Measurements from ENCODE around the gene APOBR.
"Not testable (repeated sequence)": the region's sequence is repeated elsewhere in the genome, so short reads cannot be mapped to it uniquely, and the experiment has no call there.

APOBR gene

DNA sequence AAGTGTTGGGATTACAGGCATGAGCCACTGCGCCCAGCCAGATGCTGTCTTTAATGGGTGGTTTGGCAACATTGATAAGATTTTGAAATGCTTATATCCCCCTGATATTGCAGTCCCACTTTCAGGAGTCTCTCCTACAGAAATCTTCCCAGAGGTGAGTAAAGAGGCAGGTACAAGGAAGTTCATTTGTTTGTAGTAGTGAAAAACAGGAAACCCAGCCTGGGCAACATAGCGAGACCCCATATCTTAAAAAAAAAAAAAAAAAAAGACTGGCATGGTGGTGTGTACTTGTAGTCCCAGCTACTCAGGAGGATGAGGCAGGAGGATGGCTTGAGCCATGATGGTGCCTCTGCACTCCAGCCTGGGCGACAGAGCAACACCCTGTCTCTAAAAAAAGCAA lies 50.6 kb downstream of the APOBR start:
- Histone ChIP-seq H3K9me3 (ENCODE audit: insufficient read depth, low read depth, low read length) (no peaks in the 10 kb centered on the region), H3K4me1 (ENCODE audit: insufficient read depth, low read length, poor library complexity, severe bottlenecking) (no peaks in the 10 kb centered on the region), H3K79me2 (ENCODE audit: insufficient read depth, low read length) (no peaks in the 10 kb centered on the region), H3K4me2 (ENCODE audit: low read depth, low read length, poor library complexity, severe bottlenecking) (no peak overlapping the region), H3K27me3 (ENCODE audit: insufficient read depth, low read length, poor library complexity, severe bottlenecking) (no peaks in the 10 kb centered on the region), H3K9ac (ENCODE audit: low read depth, low read length, poor library complexity, severe bottlenecking) (no peak overlapping the region), H3K4me3 (ENCODE audit: low read length, poor library complexity, severe bottlenecking) (no peak overlapping the region), H3F3A (ENCODE audit: low read depth) (no peaks in the 10 kb centered on the region), H3K36me3 (ENCODE audit: insufficient read depth, low read length) (no peaks in the 10 kb centered on the region), H4K20me1 (ENCODE audit: insufficient read depth, low read length, poor library complexity, severe bottlenecking) (no peaks in the 10 kb centered on the region), H2AFZ (ENCODE audit: low read length) (no peak overlapping the region), H3K9me2 (replicated peaks; ENCODE audit: low read depth, low read length) (no peaks in the 10 kb centered on the region)
- TF ChIP-seq CTCF (conservative IDR thresholded peaks at IDR 0.05; ENCODE audit: low read length) (no peak), EZH2phosphoT487 (IDR thresholded peaks at IDR 0.05; ENCODE audit: borderline replicate concordance) (no peak)

- H4K20me1 ChIP-seq (ENCODE audit: insufficient read depth, low read length, poor library complexity, severe bottlenecking); H3K4me3 ChIP-seq (ENCODE audit: low read length, poor library complexity, severe bottlenecking); H3K4me1 ChIP-seq (ENCODE audit: insufficient read depth, low read length, poor library complexity, severe bottlenecking); H3K27me3 ChIP-seq (ENCODE audit: insufficient read depth, low read length, poor library complexity, severe bottlenecking); H3K9ac ChIP-seq (ENCODE audit: low read depth, low read length, poor library complexity, severe bottlenecking); H3K79me2 ChIP-seq (ENCODE audit: insufficient read depth, low read length); H2AFZ ChIP-seq (ENCODE audit: low read length); H3K36me3 ChIP-seq (ENCODE audit: insufficient read depth, low read length); H3K4me2 ChIP-seq (ENCODE audit: low read depth, low read length, poor library complexity, severe bottlenecking); H3K9me2 ChIP-seq (replicated peaks; ENCODE audit: low read depth, low read length); H3K9me3 ChIP-seq (ENCODE audit: insufficient read depth, low read depth, low read length); H3F3A ChIP-seq (ENCODE audit: low read depth): not testable (repeated sequence)
These were observed 51.5 kb downstream of the APOBR start for GRCh38 chr16:28545964-28546363.

DNA sequence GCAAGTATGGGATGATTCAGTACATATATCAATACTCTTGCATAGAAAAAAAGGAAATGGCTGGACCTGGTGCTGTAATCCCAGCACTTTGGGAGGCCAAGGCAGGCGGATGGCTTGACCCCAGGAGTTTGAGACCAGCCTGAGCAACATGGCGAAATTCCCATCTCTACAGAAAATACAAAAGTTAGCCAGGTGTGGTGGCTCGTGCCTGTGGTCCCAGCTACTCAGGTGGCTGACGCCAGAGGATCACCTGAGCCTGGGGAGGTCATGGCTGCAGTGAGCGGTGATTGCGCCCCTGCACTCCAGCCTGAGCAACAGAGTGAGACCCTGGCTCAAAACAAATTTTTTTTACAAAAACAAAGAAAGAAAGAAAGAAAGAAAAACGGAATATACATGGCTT lies 52.2 kb downstream of the APOBR start:
- Histone ChIP-seq H3K4me3 (ENCODE audit: low read length, poor library complexity, severe bottlenecking) (no peak overlapping the region), H2AFZ (ENCODE audit: low read length) (no peak overlapping the region), H3K4me2 (ENCODE audit: low read depth, low read length, poor library complexity, severe bottlenecking) (no peak overlapping the region), H3K79me2 (ENCODE audit: insufficient read depth, low read length) (no peaks in the 10 kb centered on the region), H3K9ac (ENCODE audit: low read depth, low read length, poor library complexity, severe bottlenecking) (no peak overlapping the region), H3K9me3 (ENCODE audit: insufficient read depth, low read depth, low read length) (no peaks in the 10 kb centered on the region), H4K20me1 (ENCODE audit: insufficient read depth, low read length, poor library complexity, severe bottlenecking) (no peaks in the 10 kb centered on the region), H3K36me3 (ENCODE audit: insufficient read depth, low read length) (no peaks in the 10 kb centered on the region), H3F3A (ENCODE audit: low read depth) (no peaks in the 10 kb centered on the region), H3K4me1 (ENCODE audit: insufficient read depth, low read length, poor library complexity, severe bottlenecking) (no peaks in the 10 kb centered on the region), H3K27me3 (ENCODE audit: insufficient read depth, low read length, poor library complexity, severe bottlenecking) (no peaks in the 10 kb centered on the region), H3K9me2 (replicated peaks; ENCODE audit: low read depth, low read length) (no peaks in the 10 kb centered on the region)
- TF ChIP-seq EZH2phosphoT487 (IDR thresholded peaks at IDR 0.05; ENCODE audit: borderline replicate concordance) = no peak
- no peak for TF ChIP-seq CTCF (conservative IDR thresholded peaks at IDR 0.05; ENCODE audit: low read length)

GRCh38 chr16:28548306-28548802 lies 53.9 kb downstream of the APOBR start:
- H2AFZ ChIP-seq (ENCODE audit: low read length) = no peak overlapping the region

More at GRCh38 chr16:28548306-28548802, 53.9 kb downstream of the APOBR start:
- H3K4me3 ChIP-seq (ENCODE audit: low read length, poor library complexity, severe bottlenecking) = no peak overlapping the region
- no peaks in the 10 kb centered on the region for H3K9me3 ChIP-seq (ENCODE audit: insufficient read depth, low read depth, low read length)
- H4K20me1 ChIP-seq (ENCODE audit: insufficient read depth, low read length, poor library complexity, severe bottlenecking) = no peaks in the 10 kb centered on the region
- no peaks in the 10 kb centered on the region for H3K4me1 ChIP-seq (ENCODE audit: insufficient read depth, low read length, poor library complexity, severe bottlenecking)
- no peaks in the 10 kb centered on the region for H3K9me2 ChIP-seq (replicated peaks; ENCODE audit: low read depth, low read length)
- no peak for TF ChIP-seq EZH2phosphoT487 (IDR thresholded peaks at IDR 0.05; ENCODE audit: borderline replicate concordance)
- no peak overlapping the region for H3K4me2 ChIP-seq (ENCODE audit: low read depth, low read length, poor library complexity, severe bottlenecking)
- no peaks in the 10 kb centered on the region for H3K27me3 ChIP-seq (ENCODE audit: insufficient read depth, low read length, poor library complexity, severe bottlenecking)
- H3F3A ChIP-seq (ENCODE audit: low read depth) = no peaks in the 10 kb centered on the region
- H3K9ac ChIP-seq (ENCODE audit: low read depth, low read length, poor library complexity, severe bottlenecking) = no peak overlapping the region
- H3K79me2 ChIP-seq (ENCODE audit: insufficient read depth, low read length) = no peaks in the 10 kb centered on the region
- no peaks in the 10 kb centered on the region for H3K36me3 ChIP-seq (ENCODE audit: insufficient read depth, low read length)

Data from Loucy (cell line).